A673 (cell line): Measurements from ENCODE around the gene CABLES2. TPM values are rescaled to one million over a fixed set of nuclear protein-coding genes. Genes with fewer than 3 reads are reported as not detected.

ENCODE experiments used
- BruUV-seq: library from RNA; stranded (reverse); fragments of 400-500 nt; replicated peaks from 2 replicates; lab custom pipeline; 2021; lab: Mats Ljungman, UMichigan
- CTCF ChIA-PET: fragments of 300-600 bp; sonication (Branson Sonifier 250); formaldehyde crosslinking; loops from one replicate; lab custom pipeline; 2022; ENCODE audit warnings: antibody characterized with exemption; lab: Charles Lee
- POLR2A ChIA-PET: fragments of 300-600 bp; sonication (Branson Sonifier 250); formaldehyde crosslinking; loops from one replicate; lab custom pipeline; 2022; ENCODE audit warnings: antibody characterized with exemption; ENCODE audit not compliant: low non-redundant PET; lab: Charles Lee
- DNase-seq: peaks from one replicate; pipeline ENCODE4 v3.0.0-alpha.2; 2015; ENCODE audit warnings: low spot score
- H3K27ac ChIP-seq: fragments of 200-600 bp; sonication (generic); 2 replicates; pipeline ENCODE4 v1.5.1; 2016; ENCODE audit warnings: mixed run types, low read depth, mild to moderate bottlenecking, mixed read lengths, antibody characterized with exemption, low read length; ENCODE audit not compliant: poor library complexity, severe bottlenecking
- H3K27me3 ChIP-seq: fragments of 200-600 bp; sonication (generic); replicated peaks from 2 replicates; pipeline ENCODE4 v1.6.1; 2017; ENCODE audit warnings: mixed run types, low read depth, mild to moderate bottlenecking, mixed read lengths, antibody characterized with exemption, low read length; ENCODE audit not compliant: insufficient read depth, poor library complexity
- H3K36me3 ChIP-seq: fragments of 200-600 bp; sonication (generic); 2 replicates; pipeline ENCODE4 v1.6.1; 2016; ENCODE audit warnings: mixed run types, mild to moderate bottlenecking, mixed read lengths, antibody characterized with exemption, low read length; ENCODE audit not compliant: insufficient read depth, poor library complexity, severe bottlenecking
- H3K4me1 ChIP-seq: fragments of 200-600 bp; sonication (generic); 2 replicates; pipeline ENCODE4 v1.6.1; 2017; ENCODE audit warnings: mixed run types, mild to moderate bottlenecking, mixed read lengths, antibody characterized with exemption, low read length; ENCODE audit not compliant: insufficient read depth, poor library complexity, severe bottlenecking
- H3K4me3 ChIP-seq: fragments of 200-600 bp; sonication (generic); 2 replicates; pipeline ENCODE4 v1.5.1; 2016; ENCODE audit warnings: low read depth, mixed run types, mild to moderate bottlenecking, mixed read lengths, low read length; ENCODE audit not compliant: poor library complexity, severe bottlenecking
- H3K9me3 ChIP-seq: fragments of 200-600 bp; sonication (generic); 2 replicates; pipeline ENCODE4 v1.6.1; 2016; ENCODE audit warnings: mixed run types, low read depth, mild to moderate bottlenecking, mixed read lengths, antibody characterized with exemption, low read length; ENCODE audit not compliant: poor library complexity, severe bottlenecking
- EZH2 ChIP-seq: fragments of 200-600 bp; sonication (generic); IDR thresholded peaks from 2 replicates; pipeline ENCODE4 v1.6.1; 2017; ENCODE audit warnings: borderline replicate concordance, low read depth, mild to moderate bottlenecking, mixed read lengths, antibody characterized with exemption, low read length; ENCODE audit not compliant: poor library complexity, severe bottlenecking
- intact Hi-C: fragments of 100-400 bp; cut with micrococcal nuclease; formaldehyde crosslinking; loops from one replicate; pipeline ENCODE4 v1.10.0; 2022; ENCODE audit not compliant: unreplicated experiment
- total RNA-seq: library from RNA; stranded (reverse); gene quantifications from 2 replicates; pipeline ENCODE4 v1.2.3, GENCODE V29; 2021
- TF ChIP-seq, protein P1 (sequence below): fragments of 300-800, 200-600 bp; sonication (generic); conservative IDR thresholded peaks from 2 replicates; pipeline ENCODE4 v1.5.1; 2017; ENCODE audit warnings: low read depth, mild to moderate bottlenecking, antibody characterized with exemption, low read length, moderate library complexity, mixed read lengths

Gene CABLES2
- total RNA-seq, 1 experiment from 2014 or later: 11.8 TPM

DNA sequence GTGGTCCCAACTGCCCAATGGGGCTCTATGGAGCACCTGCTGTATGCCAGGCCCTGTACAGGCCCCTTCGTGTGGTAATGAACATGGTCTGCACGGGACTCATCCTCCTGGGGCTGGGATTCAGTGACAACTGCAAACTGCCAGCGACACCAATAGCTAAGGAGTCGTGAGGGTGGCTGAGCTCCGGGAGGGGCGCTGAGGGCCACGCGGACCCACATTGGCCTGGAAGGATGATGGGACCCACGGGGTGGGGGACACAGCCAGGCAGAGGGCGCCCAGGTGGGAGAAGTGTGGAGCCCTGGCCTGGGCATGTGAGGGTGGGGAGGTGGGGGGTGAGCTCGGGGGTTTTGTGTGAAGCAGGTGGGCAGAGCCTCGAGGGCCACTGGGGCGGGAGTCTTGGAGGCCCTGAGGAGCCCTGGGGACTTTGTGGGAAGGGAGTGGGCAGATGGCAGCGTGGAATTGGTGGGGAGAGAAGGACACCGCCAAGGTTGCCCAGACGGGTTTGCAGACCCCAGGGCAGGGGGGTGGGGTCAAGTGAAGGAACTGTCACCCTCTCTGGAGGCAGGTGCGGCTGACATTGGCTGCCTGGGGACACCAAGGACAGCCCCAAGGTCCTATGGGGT lies 46.2 kb upstream of the CABLES2 start:
- H3K9me3 ChIP-seq: no peaks in the 10 kb centered on the region
- POLR2A ChIA-PET: no interaction called here
- peaks cover 18% of the 10 kb centered on the region for H3K27me3 ChIP-seq
- no TSS peak for BruUV-seq
- TF ChIP-seq, protein P1, sequence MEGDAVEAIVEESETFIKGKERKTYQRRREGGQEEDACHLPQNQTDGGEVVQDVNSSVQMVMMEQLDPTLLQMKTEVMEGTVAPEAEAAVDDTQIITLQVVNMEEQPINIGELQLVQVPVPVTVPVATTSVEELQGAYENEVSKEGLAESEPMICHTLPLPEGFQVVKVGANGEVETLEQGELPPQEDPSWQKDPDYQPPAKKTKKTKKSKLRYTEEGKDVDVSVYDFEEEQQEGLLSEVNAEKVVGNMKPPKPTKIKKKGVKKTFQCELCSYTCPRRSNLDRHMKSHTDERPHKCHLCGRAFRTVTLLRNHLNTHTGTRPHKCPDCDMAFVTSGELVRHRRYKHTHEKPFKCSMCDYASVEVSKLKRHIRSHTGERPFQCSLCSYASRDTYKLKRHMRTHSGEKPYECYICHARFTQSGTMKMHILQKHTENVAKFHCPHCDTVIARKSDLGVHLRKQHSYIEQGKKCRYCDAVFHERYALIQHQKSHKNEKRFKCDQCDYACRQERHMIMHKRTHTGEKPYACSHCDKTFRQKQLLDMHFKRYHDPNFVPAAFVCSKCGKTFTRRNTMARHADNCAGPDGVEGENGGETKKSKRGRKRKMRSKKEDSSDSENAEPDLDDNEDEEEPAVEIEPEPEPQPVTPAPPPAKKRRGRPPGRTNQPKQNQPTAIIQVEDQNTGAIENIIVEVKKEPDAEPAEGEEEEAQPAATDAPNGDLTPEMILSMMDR: no peak
- TF ChIP-seq EZH2: no peak
- CTCF ChIA-PET: no interaction called here
- H3K36me3 ChIP-seq: no peaks in the 10 kb centered on the region
- intact Hi-C loops: no loop called here
- no peak overlapping the region for H3K4me3 ChIP-seq
- no peak overlapping the region for H3K27ac ChIP-seq
- no peaks in the 10 kb centered on the region for H3K4me1 ChIP-seq
- DNase-seq: no peak

DNA sequence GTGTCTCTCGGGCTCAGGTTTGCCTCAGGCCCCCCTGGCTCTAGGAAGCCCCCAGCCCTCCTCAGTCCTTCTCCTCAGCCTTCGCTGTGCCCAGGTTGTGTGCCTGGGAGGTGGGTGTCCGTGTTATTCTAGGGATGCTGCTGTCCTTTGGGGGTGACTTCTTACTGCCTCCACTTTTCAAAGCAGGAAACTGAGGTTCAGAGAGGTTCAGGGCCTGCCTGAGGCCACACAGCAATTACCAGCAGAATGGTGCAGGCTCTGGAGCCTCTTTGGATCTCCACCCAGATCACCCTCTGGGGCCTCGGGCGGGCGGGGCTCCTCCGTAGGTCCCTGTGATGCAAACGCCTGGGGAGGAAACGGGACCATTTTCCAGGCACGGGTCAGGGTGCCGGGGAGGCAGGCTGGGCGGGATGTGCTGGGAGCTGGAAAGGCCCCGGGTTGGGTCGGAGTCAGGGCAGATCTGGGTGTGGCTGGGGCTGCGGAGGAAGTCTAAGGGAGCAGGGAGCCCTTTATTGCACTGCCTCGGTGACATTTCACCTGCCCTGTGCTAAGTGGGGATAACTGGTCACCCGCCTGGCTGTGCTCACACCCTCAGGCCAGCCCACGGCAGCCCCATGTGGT lies 45.5 kb upstream of the CABLES2 start:
- CTCF ChIA-PET: no interaction called here
- no peaks in the 10 kb centered on the region for H3K9me3 ChIP-seq
- no peaks in the 10 kb centered on the region for H3K4me1 ChIP-seq
- no peak for DNase-seq
- no peaks in the 10 kb centered on the region for H3K36me3 ChIP-seq
- intact Hi-C loops: no loop called here
- H3K27me3 ChIP-seq: peaks cover 25% of the 10 kb centered on the region
- no TSS peak for BruUV-seq
- H3K4me3 ChIP-seq: no peak overlapping the region
- no peak overlapping the region for H3K27ac ChIP-seq
- POLR2A ChIA-PET: no interaction called here
- no peak for TF ChIP-seq EZH2
- TF ChIP-seq, protein P1: no peak

DNA sequence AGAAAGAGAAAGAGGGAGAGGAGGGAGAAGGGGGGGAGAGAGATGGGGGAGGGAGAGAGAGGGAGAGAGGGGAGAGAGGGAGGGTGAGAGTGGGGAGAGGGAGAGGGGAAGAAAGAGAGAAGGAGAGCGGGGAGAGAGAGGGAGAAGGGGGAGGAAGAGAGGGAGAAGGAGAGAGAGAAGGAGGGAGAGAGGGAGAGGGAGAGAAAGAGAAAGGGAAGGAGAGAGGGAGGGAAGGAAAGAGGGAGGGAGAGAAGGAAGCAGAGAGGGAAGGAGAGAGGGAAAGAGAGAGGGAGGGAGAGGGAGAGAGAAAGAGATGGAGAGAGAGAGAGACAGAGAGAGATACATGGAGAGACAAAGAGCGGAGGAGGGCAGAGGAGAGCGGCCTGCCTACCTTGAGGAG lies 44.9 kb upstream of the CABLES2 start:
- Histone ChIP-seq H3K27me3 (peaks cover 25% of the 10 kb centered on the region), H3K4me3 (no peak overlapping the region), H3K27ac (no peak overlapping the region), H3K4me1 (no peaks in the 10 kb centered on the region), H3K9me3 (no peaks in the 10 kb centered on the region), H3K36me3 (no peaks in the 10 kb centered on the region)
- TF ChIP-seq, protein P1: no peak
- no peak for TF ChIP-seq EZH2
- no peak for DNase-seq
- CTCF ChIA-PET: no interaction called here
- intact Hi-C loops: no loop called here
- BruUV-seq: no TSS peak
- POLR2A ChIA-PET: no interaction called here
